Smooth muscle cell of bladder (primary cell): Measurements from ENCODE around the gene ZNF716. TPM values are rescaled to one million over a fixed set of nuclear protein-coding genes. Genes with fewer than 3 reads are reported as not detected.

ENCODE experiments used
- total RNA-seq: library from RNA; depleted of rRNA; stranded (reverse); fragments of >200 nt; gene quantifications from 2 replicates; pipeline ENCODE4 v1.2.3, GENCODE V29; 2014

ZNF716 gene
- total RNA-seq, result under 0.01 TPM in 1 of 2 replicates, not detected in the other

DNA sequence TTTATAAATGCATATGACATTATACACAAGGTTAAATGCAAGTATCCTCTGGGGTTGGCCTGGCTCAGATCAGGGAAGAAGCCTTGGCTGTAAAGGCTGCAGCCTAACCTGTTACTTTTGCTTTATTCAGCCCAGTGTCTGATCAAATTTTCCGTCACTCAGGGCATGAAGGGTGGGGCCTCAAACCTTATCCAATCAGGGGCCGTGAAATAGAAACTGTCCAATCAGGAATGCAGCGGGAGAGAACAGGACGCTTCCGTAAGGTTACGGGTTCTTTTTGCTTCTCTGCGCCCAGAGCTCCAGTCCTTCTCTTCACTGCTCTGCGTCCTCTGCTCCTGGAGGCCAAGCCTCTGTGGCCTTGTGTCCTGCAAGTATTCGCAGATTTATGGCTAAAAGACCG is at the start of gene ZNF716:
ZNF716 (plus strand) TSS at position 274 of the 400 bp plus-strand sequence; CDS start at position 386, 112 bp downstream.

